GM12878 (cell line): ENCODE data around the gene NUP37. TPM values are rescaled to one million over a fixed set of nuclear protein-coding genes. Genes with fewer than 3 reads are reported as not detected.

Experiments used
- ATAC-seq: fragments of 200-7000 bp; cut with Tn5 transposase; 3 replicates; pipeline ENCODE4 v1.9.1; 2020; ENCODE audit warnings: mild to moderate bottlenecking, moderate library complexity
- Bru-seq: library from RNA; stranded (reverse); fragments of 400-500 nt; gene quantifications from one replicate; lab custom pipeline; 2021; lab: Mats Ljungman, UMichigan
- BruChase-seq, 2 experiments: library from RNA; stranded (reverse); fragments of 400-500 nt; gene quantifications; one replicate each; lab custom pipeline; 2021; lab: Mats Ljungman, UMichigan
- BruUV-seq: library from RNA; stranded (reverse); fragments of 400-500 nt; replicated peaks from 2 replicates; lab custom pipeline; 2021; lab: Mats Ljungman, UMichigan
- CTCF ChIA-PET: fragments of 300-600 bp; sonication (Branson Sonifier 250); formaldehyde crosslinking; extraction: SDS; loops from one replicate; lab custom pipeline; 2021; ENCODE audit warnings: inconsistent platforms; lab: Yijun Ruan, JAX
- POLR2A ChIA-PET: fragments of 350-600 bp; formaldehyde crosslinking; extraction: SDS; loops from one replicate; lab custom pipeline; 2021; ENCODE audit warnings: inconsistent platforms; lab: Charles Lee
- RAD21 ChIA-PET: fragments of 300-600 bp; sonication (Branson Sonifier 250); formaldehyde crosslinking; loops from one replicate; lab custom pipeline; 2023; ENCODE audit warnings: antibody characterized with exemption; ENCODE audit not compliant: unreplicated experiment; lab: Charles Lee
- SMC1A ChIA-PET: fragments of 300-600 bp; sonication (Branson Sonifier 250); formaldehyde crosslinking; loops from one replicate; lab custom pipeline; 2023; ENCODE audit not compliant: unreplicated experiment, uncharacterized antibody; lab: Charles Lee
- DNase-seq: peaks from one replicate; pipeline ENCODE4 v3.0.0-alpha.2; 2011; ENCODE audit warnings: low read depth, low spot score
- FAIRE-seq: peaks from 3 replicates; lab custom pipeline; 2011; peaks lifted over from hg19 to GRCh38; lab: Jason Lieb, UNC
- H2AFZ ChIP-seq: 2 replicates; pipeline ENCODE4 v1.6.0; 2011; ENCODE audit warnings: low read depth, low read length, control low read depth; ENCODE audit not compliant: control insufficient read depth
- H3K27ac ChIP-seq: 2 replicates; pipeline ENCODE4 v1.5.1; 2011; ENCODE audit warnings: control low read depth; ENCODE audit not compliant: control insufficient read depth, insufficient read depth
- H3K27me3 ChIP-seq, 2 experiments: replicated peaks in 1 of 2; 2 replicates each; pipeline versions ENCODE4 v1.6.0 to v1.6.1; 2011; ENCODE audit warnings: low read length in 1 of 2; ENCODE audit not compliant: control insufficient read depth in 2 of 2, insufficient read depth in 2 of 2
- H3K36me3 ChIP-seq, 2 experiments: 2 replicates each; pipeline ENCODE4 v1.5.1; 2011; ENCODE audit warnings: low read length in 1 of 2; ENCODE audit not compliant: control insufficient read depth in 2 of 2, insufficient read depth in 2 of 2
- H3K4me1 ChIP-seq: 2 replicates; pipeline ENCODE4 v1.6.1; 2011; ENCODE audit warnings: mild to moderate bottlenecking, low read length, moderate library complexity, mixed read lengths; ENCODE audit not compliant: control insufficient read depth, insufficient read depth
- H3K4me2 ChIP-seq: 2 replicates; pipeline ENCODE4 v1.6.0; 2011; ENCODE audit warnings: control low read depth; ENCODE audit not compliant: control insufficient read depth, insufficient read depth
- H3K4me3 ChIP-seq: fragments of 200-600 bp; sonication (generic); 2 replicates; pipeline ENCODE4 v1.5.1; 2016
- H3K79me2 ChIP-seq: 2 replicates; pipeline ENCODE4 v1.6.0; 2011; ENCODE audit warnings: low read length; ENCODE audit not compliant: control insufficient read depth, insufficient read depth
- H3K9ac ChIP-seq: 2 replicates; pipeline ENCODE4 v1.8.0; 2011; ENCODE audit warnings: low read length, control low read depth, mixed read lengths; ENCODE audit not compliant: control insufficient read depth, insufficient read depth
- H3K9me3 ChIP-seq: replicated peaks from 3 replicates; pipeline ENCODE4 v1.5.1; 2011; ENCODE audit warnings: mild to moderate bottlenecking, low read length; ENCODE audit not compliant: control insufficient read depth, insufficient read depth
- H4K20me1 ChIP-seq: 2 replicates; pipeline ENCODE4 v1.6.0; 2011; ENCODE audit not compliant: control insufficient read depth, insufficient read depth
- CBFB ChIP-seq: IDR thresholded peaks from 2 replicates; pipeline ENCODE4 v1.6.1; 2016; ENCODE audit warnings: antibody characterized with exemption, low read depth
- EGR1 ChIP-seq, 2 experiments: IDR thresholded peaks; 1 replicate in 1 of 2; 2 replicates in 1 of 2; pipeline ENCODE4 v1.6.1; 2011 to 2012; ENCODE audit warnings: low read depth in 2 of 2, low read length in 2 of 2, borderline replicate concordance in 1 of 2, mild to moderate bottlenecking in 1 of 2, moderate library complexity in 1 of 2
- KLF5 ChIP-seq: fragments of 450-650 bp; IDR thresholded peaks from 2 replicates; pipeline ENCODE4 v1.6.1; 2014; ENCODE audit warnings: mild to moderate bottlenecking; ENCODE audit not compliant: partially characterized antibody
- NR2C2 ChIP-seq: IDR thresholded peaks from 2 replicates; pipeline ENCODE4 v1.6.1; 2011; ENCODE audit warnings: borderline replicate concordance, low read depth; ENCODE audit not compliant: control insufficient read depth, insufficient read length
- POU2F2 ChIP-seq: IDR thresholded peaks from 3 replicates; pipeline ENCODE4 v1.6.1; 2011; ENCODE audit warnings: low read depth, mild to moderate bottlenecking, low read length, borderline replicate concordance
- SMAD5 ChIP-seq: IDR thresholded peaks from 2 replicates; pipeline ENCODE4 v1.6.1; 2016; ENCODE audit warnings: antibody characterized with exemption, low read depth
- SUPT20H ChIP-seq: IDR thresholded peaks from 2 replicates; pipeline ENCODE4 v1.6.1; 2011; ENCODE audit warnings: low read depth, mild to moderate bottlenecking, low read length, moderate library complexity, borderline replicate concordance; ENCODE audit not compliant: control insufficient read depth
- TCF3 ChIP-seq: IDR thresholded peaks from 2 replicates; pipeline ENCODE4 v1.6.1; 2012; ENCODE audit warnings: low read depth, mild to moderate bottlenecking, low read length, borderline replicate concordance; ENCODE audit not compliant: insufficient read depth
- YY1 ChIP-seq: IDR thresholded peaks from 2 replicates; pipeline ENCODE4 v1.6.1; 2011; ENCODE audit warnings: low read depth, mild to moderate bottlenecking, low read length
- WGBS: methylation state at CpG from one replicate; pipeline ENCODE4 v1.1.6; 2016; ENCODE audit warnings: low lambda C conversion rate; ENCODE audit not compliant: insufficient replicate concordance, insufficient coverage; ENCODE audit errors: missing lambda C conversion rate; 5-methylcytosine and 5-hydroxymethylcytosine counted together
- in situ Hi-C: fragments of 300-500 bp; cut with MboI; formaldehyde crosslinking; loops from 9 replicates; pipeline ENCODE4 v1.14.3; 2018; ENCODE audit warnings: mixed read lengths
- intact Hi-C: fragments of 100-400 bp; cut with micrococcal nuclease; formaldehyde crosslinking; loops from one replicate; pipeline ENCODE4 v1.14.2; 2022; ENCODE audit not compliant: unreplicated experiment
- long read RNA-seq, 2 experiments: library from polyadenylated mRNA; unstranded; transcript quantifications; one replicate each; pipeline ENCODE4 v2.0.0, GENCODE V29; 2019 to 2020
- polyA minus RNA-seq, 3 experiments: library from RNA; depleted of rRNA, polyadenylated mRNA; stranded (reverse); fragments of >200 nt; gene quantifications; 2 replicates each; pipeline ENCODE4 v1.2.3, GENCODE V29; 2011
- polyA plus RNA-seq, 11 experiments: library from polyadenylated mRNA; depleted of rRNA in 4 of 11; unstranded in 6 of 11; stranded (reverse) in 5 of 11; fragments of >200 nt; fragmentation: Nextera tagmentation in 4 of 11; fragmentation: Illumina TruSeq in 1 of 11; extraction: Ambion mirVana in 4 of 11; extraction: Trizol in 1 of 11; gene quantifications; 1 replicate in 1 of 11; 2 replicates in 10 of 11; pipeline versions ENCODE4 v1.2.1 to v1.2.3, GENCODE V29; 2011 to 2016; ENCODE audit warnings: inconsistent platforms in 2 of 11, missing spikeins in 2 of 11, low read depth in 1 of 11
- total RNA-seq, 4 experiments: library from RNA; depleted of rRNA in 3 of 4; stranded (reverse); fragments of >200 nt in 3 of 4; fragmentation: Illumina TruSeq in 1 of 4; extraction: Trizol in 1 of 4; gene quantifications; 2 replicates each; pipeline versions ENCODE4 v1.2.1 to v1.2.3, GENCODE V29; 2013 to 2021
- TF ChIP-seq, protein P1 (sequence below), 3 experiments: IDR thresholded peaks in 2 of 3; conservative IDR thresholded peaks in 1 of 3; 2 replicates each; pipeline ENCODE4 v1.5.1; 2011; ENCODE audit warnings: low read depth in 3 of 3, low read length in 3 of 3, mild to moderate bottlenecking in 3 of 3, control low read depth in 2 of 3, moderate library complexity in 2 of 3, inconsistent platforms in 1 of 3, mixed read lengths in 1 of 3; ENCODE audit not compliant: control insufficient read depth in 2 of 3, insufficient read depth in 1 of 3; ENCODE audit errors: extremely low read depth in 1 of 3
- TF ChIP-seq, protein P2 (sequence below): IDR thresholded peaks from 2 replicates; pipeline ENCODE4 v1.6.1; 2012; ENCODE audit warnings: low read depth, low read length, improper control_type of control experiment

Gene NUP37
- 50.1 and 53.3 TPM in 2 replicates for total RNA-seq (2013; cell fraction: nucleolus; rRNA removed)
- 51.8 and 62.6 TPM in 2 replicates for total RNA-seq (2014; rRNA removed)
- 85.8 and 91.1 TPM in 2 replicates for total RNA-seq (2014; rRNA removed; fragmentation: Illumina TruSeq; extraction: Trizol)
- total RNA-seq (2021): 58.8 and 69.1 TPM in 2 replicates
- polyA plus RNA-seq (2011; ENCODE audit: low read depth): 35.3 TPM
- 93.6 and 140 TPM in 2 replicates for polyA plus RNA-seq (2011; rRNA removed)
- polyA plus RNA-seq (2011; cell fraction: cytosol; rRNA removed): 34.5 and 38.2 TPM in 2 replicates
- polyA plus RNA-seq (2011; cell fraction: nucleus; rRNA removed): 35.2 and 43.7 TPM in 2 replicates
- 38.9 and 48.0 TPM in 2 replicates for polyA plus RNA-seq (2012)
- polyA plus RNA-seq (2014; fragmentation: Illumina TruSeq; extraction: Trizol): 106 and 129 TPM in 2 replicates
- 100 to 1,000 TPM; 191 to 250 TPM for polyA plus RNA-seq (2014; fragmentation: Nextera tagmentation; extraction: Ambion mirVana)
- 46.8 and 58.3 TPM in 2 replicates for polyA plus RNA-seq (2014; rRNA removed)
- polyA plus RNA-seq (2016; fragmentation: Nextera tagmentation; extraction: Ambion mirVana): 100 to 1,000 TPM; 127 to 133 TPM
- polyA minus RNA-seq (2011; rRNA and poly(A)+ RNA removed): 29.4 and 49.5 TPM in 2 replicates
- 11.7 and 14.7 TPM in 2 replicates for polyA minus RNA-seq (2011; cell fraction: cytosol; rRNA and poly(A)+ RNA removed)
- 12.9 and 20.0 TPM in 2 replicates for polyA minus RNA-seq (2011; cell fraction: nucleus; rRNA and poly(A)+ RNA removed)
- Bru-seq, nascent RNA: percentile 76 among the genes with signal in this experiment
- percentile 56 among the genes with signal in this experiment for BruChase-seq, experiment 1, labeled RNA remaining after a 6-hour chase
- BruChase-seq, experiment 2, labeled RNA remaining after a 2-hour chase: percentile 58 among the genes with signal in this experiment
- long read RNA-seq, experiment 1, transcript NUP37-209 (10 exons, 2,372 nt): major isoform, 55 of 62 reads
- long read RNA-seq, experiment 1, partial matches to known transcripts: 2 of 62 reads
- long read RNA-seq, experiment 1, other reads (novel, unspliced or antisense): 4 of 62 reads
- long read RNA-seq, experiment 2, transcript NUP37-209 (10 exons, 2,372 nt): major isoform, 428 of 474 reads
- long read RNA-seq, experiment 2, transcript NUP37-207 (7 exons, 1,158 nt): minor isoform, 5 of 474 reads
- long read RNA-seq, experiment 2, transcript NUP37-201 (9 exons, 1,203 nt): minor isoform, 12 of 474 reads
- long read RNA-seq, experiment 2, partial matches to known transcripts: 10 of 474 reads
- long read RNA-seq, experiment 2, other reads (novel, unspliced or antisense): 19 of 474 reads

DNA sequence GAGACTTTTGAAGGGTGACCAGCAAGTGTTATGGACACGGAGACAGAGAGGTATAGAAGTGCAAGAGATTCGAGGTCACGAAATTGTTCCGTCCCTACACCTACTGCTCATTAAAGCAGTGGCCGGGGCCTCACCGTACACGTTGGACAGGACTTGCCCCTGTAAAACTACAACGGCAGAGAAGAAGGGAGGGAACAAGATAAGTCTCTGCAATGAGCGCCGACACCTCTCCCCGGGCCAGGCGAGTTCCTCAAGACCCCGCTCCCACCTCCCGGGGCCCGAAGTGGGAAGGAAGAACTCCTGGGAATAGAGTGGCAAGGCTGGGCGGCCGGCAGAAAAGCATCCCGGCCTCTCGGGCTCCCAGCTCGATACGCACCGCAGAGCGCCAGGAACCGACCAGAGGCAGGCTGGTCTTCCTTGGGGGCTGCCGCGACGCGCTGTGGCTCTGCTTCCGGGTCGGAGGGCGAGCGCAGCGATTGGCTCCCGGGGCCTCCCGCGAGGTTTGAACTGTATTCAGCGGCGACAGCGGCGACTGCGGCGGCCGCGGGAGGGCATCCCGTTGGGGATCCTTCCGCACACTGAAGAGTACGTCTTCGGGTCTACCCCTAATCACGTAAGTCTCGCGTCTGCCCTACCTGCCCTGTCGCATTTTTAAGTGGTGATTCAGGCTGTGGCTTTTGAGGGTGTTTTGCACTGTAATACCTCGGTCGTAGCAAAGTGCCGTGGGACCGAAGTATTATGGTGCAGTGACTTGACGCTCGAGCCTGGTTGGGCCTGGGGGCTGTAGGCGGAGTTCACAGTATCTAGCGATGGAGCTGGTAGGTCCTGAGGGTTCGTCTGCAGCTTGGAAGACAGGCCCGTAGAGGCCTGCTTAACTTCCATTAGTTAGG is at the start of gene NUP37, which contains the start of gene PARPBP:
Gene NUP37, minus strand, starts transcription at position 441 of the 890 bp plus-strand sequence. CDS start 1,596 bp downstream, outside the sequence.
Gene PARPBP, plus strand, starts transcription at position 510 of the 890 bp plus-strand sequence. CDS start 3,706 bp downstream, outside the sequence.
- no peaks in the 10 kb centered on the region for H4K20me1 ChIP-seq
- POLR2A ChIA-PET: interaction anchor here (1.2 to 1.4 kb wide), 2 partner anchors 23 to 58 kb away, joined by 3 to 5 read pairs; partner anchors contain the start of gene WASHC3
- TSS peak; percentile 69 for BruUV-seq
- intact Hi-C loops: loop anchor here (5.0 kb wide), 3 partner anchors 58 to 362 kb away; partner anchors contain the start of genes IGF1 and WASHC3
- H3K9me3 ChIP-seq: no peaks in the 10 kb centered on the region
- WGBS: 1% methylated on average over 62 of the region's 62 CpGs
- DNase-seq (peak; percentile 68), ATAC-seq (peak; percentile 95), FAIRE-seq (peak; percentile 7)
- H3K4me3 ChIP-seq: peak within 1 kb of the TSS; percentile 88
- H3K27me3 ChIP-seq: no peaks in the 10 kb centered on the region
- CTCF ChIA-PET: interaction anchor here (1.1 to 2.0 kb wide), 3 partner anchors 15 to 50 kb away, joined by 3 to 5 read pairs (median 3); no protein-coding TSS in a partner anchor
- H3K9ac ChIP-seq: peak within 1 kb of the TSS; percentile 75
- H3K79me2 ChIP-seq: peaks cover 53% of the 10 kb centered on the region
- RAD21 ChIA-PET: interaction anchor here (1.1 to 1.5 kb wide), 4 partner anchors 19 to 180 kb away, joined by 3 to 4 read pairs (median 4); no protein-coding TSS in a partner anchor
- SMC1A ChIA-PET: interaction anchor here (0.6 to 2.4 kb wide), 7 partner anchors 20 to 364 kb away, joined by 3 to 8 read pairs (median 4); partner anchors contain the start of gene WASHC3
- no peaks in the 10 kb centered on the region for H3K4me1 ChIP-seq
- no peaks in the 10 kb centered on the region for H3K36me3 ChIP-seq
- H2AFZ ChIP-seq: peak within 1 kb of the TSS; percentile 95
- H3K27ac ChIP-seq: peak within 1 kb of the TSS; percentile 86
- peak within 1 kb of the TSS; percentile 68 for H3K4me2 ChIP-seq
- in situ Hi-C loops: no loop called here
- no peak for TF ChIP-seq KLF5
- TF ChIP-seq, protein P1, sequence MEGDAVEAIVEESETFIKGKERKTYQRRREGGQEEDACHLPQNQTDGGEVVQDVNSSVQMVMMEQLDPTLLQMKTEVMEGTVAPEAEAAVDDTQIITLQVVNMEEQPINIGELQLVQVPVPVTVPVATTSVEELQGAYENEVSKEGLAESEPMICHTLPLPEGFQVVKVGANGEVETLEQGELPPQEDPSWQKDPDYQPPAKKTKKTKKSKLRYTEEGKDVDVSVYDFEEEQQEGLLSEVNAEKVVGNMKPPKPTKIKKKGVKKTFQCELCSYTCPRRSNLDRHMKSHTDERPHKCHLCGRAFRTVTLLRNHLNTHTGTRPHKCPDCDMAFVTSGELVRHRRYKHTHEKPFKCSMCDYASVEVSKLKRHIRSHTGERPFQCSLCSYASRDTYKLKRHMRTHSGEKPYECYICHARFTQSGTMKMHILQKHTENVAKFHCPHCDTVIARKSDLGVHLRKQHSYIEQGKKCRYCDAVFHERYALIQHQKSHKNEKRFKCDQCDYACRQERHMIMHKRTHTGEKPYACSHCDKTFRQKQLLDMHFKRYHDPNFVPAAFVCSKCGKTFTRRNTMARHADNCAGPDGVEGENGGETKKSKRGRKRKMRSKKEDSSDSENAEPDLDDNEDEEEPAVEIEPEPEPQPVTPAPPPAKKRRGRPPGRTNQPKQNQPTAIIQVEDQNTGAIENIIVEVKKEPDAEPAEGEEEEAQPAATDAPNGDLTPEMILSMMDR (IDR thresholded peaks at IDR 0.05 in 2 of 3, conservative IDR thresholded peaks at IDR 0.05 in 1 of 3; ENCODE audit: control insufficient read depth in 2 of 3, extremely low read depth in 1 of 3, insufficient read depth in 1 of 3, low read depth in 3 of 3, low read length in 3 of 3): peak in 1 of 3 experiments; percentile 8; a peak in 1 of 6 replicates
- peak; percentile 89 for TF ChIP-seq NR2C2
- TF ChIP-seq, protein P2, sequence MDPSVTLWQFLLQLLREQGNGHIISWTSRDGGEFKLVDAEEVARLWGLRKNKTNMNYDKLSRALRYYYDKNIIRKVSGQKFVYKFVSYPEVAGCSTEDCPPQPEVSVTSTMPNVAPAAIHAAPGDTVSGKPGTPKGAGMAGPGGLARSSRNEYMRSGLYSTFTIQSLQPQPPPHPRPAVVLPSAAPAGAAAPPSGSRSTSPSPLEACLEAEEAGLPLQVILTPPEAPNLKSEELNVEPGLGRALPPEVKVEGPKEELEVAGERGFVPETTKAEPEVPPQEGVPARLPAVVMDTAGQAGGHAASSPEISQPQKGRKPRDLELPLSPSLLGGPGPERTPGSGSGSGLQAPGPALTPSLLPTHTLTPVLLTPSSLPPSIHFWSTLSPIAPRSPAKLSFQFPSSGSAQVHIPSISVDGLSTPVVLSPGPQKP: peak; percentile 53; the same call in 1 of the 2 replicates
- TF ChIP-seq SMAD5: peak; percentile 53
- TF ChIP-seq CBFB: peak; percentile 87; the same call in 1 of the 2 replicates
- TF ChIP-seq YY1: peak; percentile 69; the same call in 1 of the 2 replicates
- TF ChIP-seq POU2F2: peak; percentile 83; the same call in 2 of the 3 replicates
- TF ChIP-seq TCF3: no peak
- no peak for TF ChIP-seq SUPT20H
- peak in 1 of 2 experiments; percentile 20; a peak in 1 of 3 replicates for TF ChIP-seq EGR1 (IDR thresholded peaks at IDR 0.05; ENCODE audit: borderline replicate concordance in 1 of 2, low read depth in 2 of 2, low read length in 2 of 2)
